H1 (cell line): ENCODE results near the gene VSIG10L. TPM values are rescaled to one million over a fixed set of nuclear protein-coding genes. Genes with fewer than 3 reads are reported as not detected.

Source experiments
- EP300 ChIP-seq, 2 experiments: IDR thresholded peaks; 1 replicate in 1 of 2; 2 replicates in 1 of 2; pipeline ENCODE4 v1.6.1; 2011 to 2012; ENCODE audit warnings: low read depth in 2 of 2, low read length in 2 of 2, mild to moderate bottlenecking in 2 of 2, borderline replicate concordance in 1 of 2, inconsistent platforms in 1 of 2, moderate library complexity in 1 of 2
- NANOG ChIP-seq: IDR thresholded peaks from 2 replicates; pipeline ENCODE4 v1.6.1; 2011; ENCODE audit warnings: low read length, low read depth, mild to moderate bottlenecking, inconsistent platforms; ENCODE audit not compliant: insufficient read depth, poor library complexity, severe bottlenecking
- TEAD4 ChIP-seq: IDR thresholded peaks from 2 replicates; pipeline ENCODE4 v1.6.1; 2012; ENCODE audit warnings: low read depth, low read length, inconsistent platforms, mixed read lengths
- polyA plus RNA-seq, 7 experiments: library from polyadenylated mRNA; depleted of rRNA in 3 of 7; stranded (reverse) in 5 of 7; unstranded in 2 of 7; fragments of >200 nt in 5 of 7; fragments of 200-250 nt in 2 of 7; gene quantifications; 1 replicate in 5 of 7; 2 replicates in 1 of 7; 4 replicates in 1 of 7; pipeline versions ENCODE4 v1.2.1 to v1.2.3, GENCODE V29; 2011 to 2013; ENCODE audit warnings: missing spikeins in 2 of 7, mixed read lengths in 2 of 7
- total RNA-seq: library from RNA; stranded (reverse); fragmentation: NEBNext Ultra II Directional; extraction: Animal tissue kit (Norgen Biotek cat#: 25700); gene quantifications from 2 replicates; pipeline ENCODE4 v1.2.1, GENCODE V29; 2021

The VSIG10L gene
- total and polyA plus RNA-seq, 2 of the 8 experiments (the other 6 are each of a cell fraction or from before 2014, with no cell fraction given) = 10.3 to 10.4 TPM

- TF ChIP-seq NANOG (no peak), TEAD4 (no peak), EP300 (IDR thresholded peaks at IDR 0.05; ENCODE audit: borderline replicate concordance in 1 of 2, low read depth in 2 of 2, low read length in 2 of 2) (no peak)
These were observed 38.4 kb upstream of the VSIG10L start (continued) for GRCh38 chr19:51380379-51380778.
